Measurements from ENCODE around the gene MAMLD1.

Gene MAMLD1

GRCh38 chrX:150355913-150356312, 7.2 kb upstream of the MAMLD1 start:
- no peak for DNase-seq

GRCh38 chrX:150357790-150358189, 5.3 kb upstream of the MAMLD1 start:
- no peak for DNase-seq

- DNase-seq: no peak
These were observed 4.5 kb upstream of the MAMLD1 start for GRCh38 chrX:150358651-150359050.

GRCh38 chrX:150360331-150360730, 2.8 kb upstream of the MAMLD1 start:
- no peak for DNase-seq

GRCh38 chrX:150361070-150361776, 1.9 kb upstream of the MAMLD1 start:
- DNase-seq: no peak

GRCh38 chrX:150361777-150362351, 1.3 kb upstream of the MAMLD1 start:
- DNase-seq: no peak

- no peak for DNase-seq
These were observed 637 bp downstream of the MAMLD1 start for GRCh38 chrX:150363561-150364346.

GRCh38 chrX:150364347-150365050, 1.4 kb downstream of the MAMLD1 start:
- DNase-seq: no peak

GRCh38 chrX:150365051-150365989, 2.2 kb downstream of the MAMLD1 start:
- DNase-seq: no peak

- DNase-seq: no peak
These were observed 3.1 kb downstream of the MAMLD1 start for GRCh38 chrX:150365990-150366911.

- DNase-seq: no peak
These were observed 3.9 kb downstream of the MAMLD1 start for GRCh38 chrX:150366951-150367545.

GRCh38 chrX:150370589-150371312, 7.6 kb downstream of the MAMLD1 start:
- DNase-seq: no peak

- DNase-seq: no peak
These were observed 8.8 kb downstream of the MAMLD1 start for GRCh38 chrX:150371877-150372276.

GRCh38 chrX:150372280-150372679, 9.2 kb downstream of the MAMLD1 start:
- DNase-seq: no peak

GRCh38 chrX:150372756-150373155, 9.6 kb downstream of the MAMLD1 start:
- no peak for DNase-seq

- DNase-seq: no peak
These were observed 12.2 kb downstream of the MAMLD1 start for GRCh38 chrX:150375243-150375770.

- DNase-seq: no peak
These were observed 13.9 kb downstream of the MAMLD1 start for GRCh38 chrX:150377005-150377404.

GRCh38 chrX:150405006-150405405, 41.9 kb downstream of the MAMLD1 start:
- no peak for DNase-seq

GRCh38 chrX:150405576-150405975, 42.5 kb downstream of the MAMLD1 start:
- no peak for DNase-seq

- no peak for DNase-seq
These were observed 43.5 kb downstream of the MAMLD1 start for GRCh38 chrX:150406596-150406995.
